Measurements from ENCODE around the gene TMEM72. TPM values are rescaled to one million over a fixed set of nuclear protein-coding genes. Genes with fewer than 3 reads are reported as not detected.

TMEM72 gene
- total RNA-seq, 2 donors from 2014 or later: 1.6 TPM; not detected in 1

DNA sequence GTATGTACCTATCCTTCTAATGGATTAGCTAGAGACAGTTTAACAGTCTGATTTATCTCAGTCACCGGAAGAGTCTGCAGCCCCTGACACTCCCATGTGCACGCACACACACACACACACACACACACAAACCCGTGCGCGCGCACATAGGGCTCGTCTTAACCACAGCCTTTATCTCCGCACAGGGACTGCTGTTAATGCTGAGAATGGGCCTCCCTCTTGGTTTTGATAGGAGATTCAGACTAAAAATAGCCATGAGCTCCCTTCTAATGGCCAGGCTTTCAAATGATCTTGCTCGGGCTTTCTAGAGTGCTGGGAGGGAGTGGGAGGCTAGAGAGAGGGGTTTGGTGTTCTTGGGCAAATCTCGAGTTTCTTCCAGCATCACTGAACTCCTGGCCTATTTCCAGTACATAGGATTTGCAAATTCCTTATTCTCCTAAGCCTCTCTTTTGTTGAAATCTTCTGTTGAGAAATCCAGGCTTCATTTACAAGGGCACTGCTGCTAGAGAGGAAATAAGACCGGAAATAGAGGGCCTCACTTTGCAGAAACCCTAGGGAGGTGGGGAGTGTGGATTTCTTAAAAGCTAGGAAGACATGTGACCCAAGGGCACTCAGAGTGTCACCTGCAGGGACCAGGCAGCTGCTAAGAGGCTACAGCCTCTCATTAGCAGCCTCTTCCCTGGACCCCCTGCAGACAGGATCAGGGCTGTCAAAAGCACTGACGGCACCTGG lies 2.4 kb downstream of the TMEM72 start:
- Histone ChIP-seq H3K27ac (no peak overlapping the region), H3K36me3 (no peaks in the 10 kb centered on the region), H3K27me3 (replicated peaks; ENCODE audit: insufficient read depth) (no peaks in the 10 kb centered on the region), H3K9me3 (no peaks in the 10 kb centered on the region), H3K4me3 (no peak overlapping the region), H3K4me1 (replicated peaks) (no peaks in the 10 kb centered on the region)
- WGBS: 80% methylated on average over 11 of the region's 12 CpGs
- intact Hi-C loops (cut with DNase I): no loop called here
- TF ChIP-seq POLR2AphosphoS5 (IDR thresholded peaks at IDR 0.05) (no peak), POLR2A (IDR thresholded peaks at IDR 0.05) (no peak)
- TF ChIP-seq, protein P1, sequence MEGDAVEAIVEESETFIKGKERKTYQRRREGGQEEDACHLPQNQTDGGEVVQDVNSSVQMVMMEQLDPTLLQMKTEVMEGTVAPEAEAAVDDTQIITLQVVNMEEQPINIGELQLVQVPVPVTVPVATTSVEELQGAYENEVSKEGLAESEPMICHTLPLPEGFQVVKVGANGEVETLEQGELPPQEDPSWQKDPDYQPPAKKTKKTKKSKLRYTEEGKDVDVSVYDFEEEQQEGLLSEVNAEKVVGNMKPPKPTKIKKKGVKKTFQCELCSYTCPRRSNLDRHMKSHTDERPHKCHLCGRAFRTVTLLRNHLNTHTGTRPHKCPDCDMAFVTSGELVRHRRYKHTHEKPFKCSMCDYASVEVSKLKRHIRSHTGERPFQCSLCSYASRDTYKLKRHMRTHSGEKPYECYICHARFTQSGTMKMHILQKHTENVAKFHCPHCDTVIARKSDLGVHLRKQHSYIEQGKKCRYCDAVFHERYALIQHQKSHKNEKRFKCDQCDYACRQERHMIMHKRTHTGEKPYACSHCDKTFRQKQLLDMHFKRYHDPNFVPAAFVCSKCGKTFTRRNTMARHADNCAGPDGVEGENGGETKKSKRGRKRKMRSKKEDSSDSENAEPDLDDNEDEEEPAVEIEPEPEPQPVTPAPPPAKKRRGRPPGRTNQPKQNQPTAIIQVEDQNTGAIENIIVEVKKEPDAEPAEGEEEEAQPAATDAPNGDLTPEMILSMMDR (IDR thresholded peaks at IDR 0.05): no peak
- DNase-seq (ENCODE audit: low spot score): no peak

DNA sequence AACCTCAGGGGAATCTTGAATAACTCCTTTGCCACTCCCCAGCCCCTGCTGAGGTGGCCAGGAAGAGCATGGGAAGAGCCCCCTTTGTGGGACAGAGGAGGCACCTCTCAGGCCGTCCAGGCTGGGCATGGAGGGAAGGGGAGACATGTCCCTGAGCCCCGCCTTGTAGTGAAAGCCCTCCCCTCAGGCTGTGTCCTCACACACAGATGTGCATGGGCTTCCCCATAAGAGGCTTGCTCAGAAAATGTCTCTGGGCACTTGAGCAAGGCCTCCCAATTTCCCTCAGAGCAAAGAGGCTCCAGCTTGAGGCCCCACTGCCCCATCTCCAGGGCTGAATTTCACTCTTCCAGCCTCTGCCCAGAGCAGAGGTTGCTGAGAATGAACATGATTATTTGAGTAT lies 3.8 kb downstream of the TMEM72 start:
- 80% methylated on average over 1 of the region's 2 CpGs for WGBS
- Histone ChIP-seq H3K27ac (no peak overlapping the region), H3K27me3 (replicated peaks; ENCODE audit: insufficient read depth) (no peaks in the 10 kb centered on the region), H3K4me1 (replicated peaks) (no peaks in the 10 kb centered on the region), H3K4me3 (no peak overlapping the region), H3K36me3 (no peaks in the 10 kb centered on the region), H3K9me3 (no peaks in the 10 kb centered on the region)
- DNase-seq (ENCODE audit: low spot score): no peak
- intact Hi-C loops (cut with DNase I): no loop called here
- TF ChIP-seq, protein P1 (IDR thresholded peaks at IDR 0.05): no peak
- TF ChIP-seq POLR2A (IDR thresholded peaks at IDR 0.05) (no peak), POLR2AphosphoS5 (IDR thresholded peaks at IDR 0.05) (no peak)

DNA sequence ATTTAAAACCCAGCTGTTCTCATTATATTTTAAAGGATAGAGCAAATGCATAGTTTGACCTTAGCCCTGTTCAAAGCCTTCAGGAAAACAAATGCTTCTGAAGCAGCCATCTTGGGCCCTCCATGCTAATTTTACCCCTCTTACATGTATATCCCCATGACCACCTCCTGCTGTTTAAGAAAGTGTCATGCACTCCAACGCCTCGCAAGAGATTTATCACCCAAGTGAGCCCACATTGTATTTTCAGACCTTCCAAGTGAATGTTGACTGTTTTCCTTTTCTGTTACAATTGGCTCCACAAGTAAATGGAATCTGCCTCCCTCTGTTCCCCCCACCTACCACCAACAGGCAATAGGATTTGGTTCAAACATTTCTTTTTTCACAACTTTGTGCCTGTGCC lies 5.3 kb downstream of the TMEM72 start:
- WGBS: 64% methylated on average over 2 of the region's 2 CpGs
- Histone ChIP-seq H3K4me1 (replicated peaks) (no peaks in the 10 kb centered on the region), H3K27ac (no peak overlapping the region), H3K27me3 (replicated peaks; ENCODE audit: insufficient read depth) (no peaks in the 10 kb centered on the region), H3K4me3 (no peak overlapping the region), H3K36me3 (no peaks in the 10 kb centered on the region), H3K9me3 (no peaks in the 10 kb centered on the region)
- TF ChIP-seq, protein P1 (IDR thresholded peaks at IDR 0.05): no peak
- TF ChIP-seq POLR2A (IDR thresholded peaks at IDR 0.05) (no peak), POLR2AphosphoS5 (IDR thresholded peaks at IDR 0.05) (no peak)
- no peak for DNase-seq (ENCODE audit: low spot score)
- intact Hi-C loops (cut with DNase I): no loop called here

DNA sequence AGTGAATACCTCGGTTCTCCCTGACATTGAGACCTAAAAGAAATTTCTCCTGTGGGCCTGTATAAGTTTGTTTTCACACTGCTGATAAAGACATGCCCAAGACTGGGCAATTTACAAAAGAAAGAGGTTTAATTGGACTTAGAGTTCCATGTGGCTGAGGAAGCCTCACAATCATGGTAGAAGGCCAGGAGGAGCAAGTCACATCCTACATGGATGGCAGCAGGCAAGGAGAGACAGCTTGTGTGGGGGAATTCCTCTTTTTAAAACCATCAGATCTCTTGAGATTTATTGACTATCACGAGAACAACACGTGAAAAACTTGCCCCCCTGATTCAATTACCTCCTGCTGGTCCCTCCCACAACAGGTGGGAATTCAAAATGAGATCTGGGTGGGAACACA lies 6.7 kb downstream of the TMEM72 start:
- Histone ChIP-seq H3K4me3 (no peak overlapping the region), H3K27me3 (replicated peaks; ENCODE audit: insufficient read depth) (no peaks in the 10 kb centered on the region), H3K9me3 (no peaks in the 10 kb centered on the region), H3K4me1 (replicated peaks) (no peaks in the 10 kb centered on the region), H3K27ac (no peak overlapping the region), H3K36me3 (no peaks in the 10 kb centered on the region)
- no peak for TF ChIP-seq POLR2A (IDR thresholded peaks at IDR 0.05)
- TF ChIP-seq, protein P1 (IDR thresholded peaks at IDR 0.05): no peak
- TF ChIP-seq POLR2AphosphoS5 (IDR thresholded peaks at IDR 0.05): no peak
- 70% methylated on average over 3 of the region's 3 CpGs for WGBS
- intact Hi-C loops (cut with DNase I): no loop called here
- DNase-seq (ENCODE audit: low spot score): no peak

DNA sequence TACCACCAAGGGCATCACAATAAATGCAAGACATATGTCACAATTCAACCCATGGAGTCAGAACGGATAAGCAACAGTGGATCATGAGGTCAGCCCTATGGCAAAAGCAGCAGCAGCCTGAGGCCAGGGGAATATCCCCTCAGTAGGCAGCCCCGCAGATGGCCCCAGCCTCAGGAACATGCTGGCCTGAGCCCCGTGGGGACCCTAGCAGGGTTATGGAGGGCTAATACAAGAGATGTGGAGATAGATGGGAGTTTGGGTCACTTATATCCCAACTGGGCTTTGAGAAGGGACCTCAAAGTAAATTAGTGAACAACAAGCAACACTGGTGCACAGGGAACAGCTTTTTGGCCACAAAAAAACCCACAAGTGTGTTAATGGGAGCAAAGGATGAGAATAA lies 9.1 kb downstream of the TMEM72 start:
- intact Hi-C loops (cut with DNase I): no loop called here
- WGBS: 90% methylated on average over 3 of the region's 3 CpGs
- H3K27ac ChIP-seq: no peak overlapping the region
- DNase-seq (ENCODE audit: low spot score): no peak
- no peaks in the 10 kb centered on the region for H3K27me3 ChIP-seq (replicated peaks; ENCODE audit: insufficient read depth)
- H3K36me3 ChIP-seq: no peaks in the 10 kb centered on the region
- TF ChIP-seq POLR2AphosphoS5 (IDR thresholded peaks at IDR 0.05) (no peak), POLR2A (IDR thresholded peaks at IDR 0.05) (no peak)
- TF ChIP-seq, protein P1 (IDR thresholded peaks at IDR 0.05): no peak
- no peak overlapping the region for H3K4me3 ChIP-seq
- no peaks in the 10 kb centered on the region for H3K4me1 ChIP-seq (replicated peaks)
- H3K9me3 ChIP-seq: no peaks in the 10 kb centered on the region
